ENCODE data around the gene TOGARAM2.

TOGARAM2 gene

GRCh38 chr2:29100564-29100963, 119.5 kb downstream of the TOGARAM2 start:
- H3K4me3 ChIP-seq (ENCODE audit: low read depth, low read length): no peak overlapping the region
- no peaks in the 10 kb centered on the region for H3K27me3 ChIP-seq
- TF ChIP-seq, protein P1, sequence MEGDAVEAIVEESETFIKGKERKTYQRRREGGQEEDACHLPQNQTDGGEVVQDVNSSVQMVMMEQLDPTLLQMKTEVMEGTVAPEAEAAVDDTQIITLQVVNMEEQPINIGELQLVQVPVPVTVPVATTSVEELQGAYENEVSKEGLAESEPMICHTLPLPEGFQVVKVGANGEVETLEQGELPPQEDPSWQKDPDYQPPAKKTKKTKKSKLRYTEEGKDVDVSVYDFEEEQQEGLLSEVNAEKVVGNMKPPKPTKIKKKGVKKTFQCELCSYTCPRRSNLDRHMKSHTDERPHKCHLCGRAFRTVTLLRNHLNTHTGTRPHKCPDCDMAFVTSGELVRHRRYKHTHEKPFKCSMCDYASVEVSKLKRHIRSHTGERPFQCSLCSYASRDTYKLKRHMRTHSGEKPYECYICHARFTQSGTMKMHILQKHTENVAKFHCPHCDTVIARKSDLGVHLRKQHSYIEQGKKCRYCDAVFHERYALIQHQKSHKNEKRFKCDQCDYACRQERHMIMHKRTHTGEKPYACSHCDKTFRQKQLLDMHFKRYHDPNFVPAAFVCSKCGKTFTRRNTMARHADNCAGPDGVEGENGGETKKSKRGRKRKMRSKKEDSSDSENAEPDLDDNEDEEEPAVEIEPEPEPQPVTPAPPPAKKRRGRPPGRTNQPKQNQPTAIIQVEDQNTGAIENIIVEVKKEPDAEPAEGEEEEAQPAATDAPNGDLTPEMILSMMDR (IDR thresholded peaks at IDR 0.05; ENCODE audit: low read depth, low read length): no peak
- peaks cover 11% of the 10 kb centered on the region for H3K4me1 ChIP-seq
- no peaks in the 10 kb centered on the region for H3K9me3 ChIP-seq
- no peak for DNase-seq
- H3K36me3 ChIP-seq: no peaks in the 10 kb centered on the region

Data from BE2C (cell line).